GM12878 (cell line): ENCODE data around the gene WWOX. TPM values are rescaled to one million over a fixed set of nuclear protein-coding genes. Genes with fewer than 3 reads are reported as not detected.

ENCODE experiments used
- ATAC-seq: fragments of 200-7000 bp; cut with Tn5 transposase; 3 replicates; pipeline ENCODE4 v1.9.1; 2020; ENCODE audit warnings: mild to moderate bottlenecking, moderate library complexity
- BruUV-seq: library from RNA; stranded (reverse); fragments of 400-500 nt; replicated peaks from 2 replicates; lab custom pipeline; 2021; lab: Mats Ljungman, UMichigan
- CTCF ChIA-PET: fragments of 300-600 bp; sonication (Branson Sonifier 250); formaldehyde crosslinking; extraction: SDS; loops from one replicate; lab custom pipeline; 2021; ENCODE audit warnings: inconsistent platforms; lab: Yijun Ruan, JAX
- POLR2A ChIA-PET: fragments of 350-600 bp; formaldehyde crosslinking; extraction: SDS; loops from one replicate; lab custom pipeline; 2021; ENCODE audit warnings: inconsistent platforms; lab: Charles Lee
- RAD21 ChIA-PET: fragments of 300-600 bp; sonication (Branson Sonifier 250); formaldehyde crosslinking; loops from one replicate; lab custom pipeline; 2023; ENCODE audit warnings: antibody characterized with exemption; ENCODE audit not compliant: unreplicated experiment; lab: Charles Lee
- SMC1A ChIA-PET: fragments of 300-600 bp; sonication (Branson Sonifier 250); formaldehyde crosslinking; loops from one replicate; lab custom pipeline; 2023; ENCODE audit not compliant: unreplicated experiment, uncharacterized antibody; lab: Charles Lee
- DNase-seq: peaks from one replicate; pipeline ENCODE4 v3.0.0-alpha.2; 2011; ENCODE audit warnings: low read depth, low spot score
- FAIRE-seq: peaks from 3 replicates; lab custom pipeline; 2011; peaks lifted over from hg19 to GRCh38; lab: Jason Lieb, UNC
- H2AFZ ChIP-seq: 2 replicates; pipeline ENCODE4 v1.6.0; 2011; ENCODE audit warnings: low read depth, low read length, control low read depth; ENCODE audit not compliant: control insufficient read depth
- H3K27ac ChIP-seq: 2 replicates; pipeline ENCODE4 v1.5.1; 2011; ENCODE audit warnings: control low read depth; ENCODE audit not compliant: control insufficient read depth, insufficient read depth
- H3K27me3 ChIP-seq, 2 experiments: replicated peaks in 1 of 2; 2 replicates each; pipeline versions ENCODE4 v1.6.0 to v1.6.1; 2011; ENCODE audit warnings: low read length in 1 of 2; ENCODE audit not compliant: control insufficient read depth in 2 of 2, insufficient read depth in 2 of 2
- H3K36me3 ChIP-seq, 2 experiments: 2 replicates each; pipeline ENCODE4 v1.5.1; 2011; ENCODE audit warnings: low read length in 1 of 2; ENCODE audit not compliant: control insufficient read depth in 2 of 2, insufficient read depth in 2 of 2
- H3K4me1 ChIP-seq: 2 replicates; pipeline ENCODE4 v1.6.1; 2011; ENCODE audit warnings: mild to moderate bottlenecking, low read length, moderate library complexity, mixed read lengths; ENCODE audit not compliant: control insufficient read depth, insufficient read depth
- H3K4me2 ChIP-seq: 2 replicates; pipeline ENCODE4 v1.6.0; 2011; ENCODE audit warnings: control low read depth; ENCODE audit not compliant: control insufficient read depth, insufficient read depth
- H3K4me3 ChIP-seq: fragments of 200-600 bp; sonication (generic); 2 replicates; pipeline ENCODE4 v1.5.1; 2016
- H3K79me2 ChIP-seq: 2 replicates; pipeline ENCODE4 v1.6.0; 2011; ENCODE audit warnings: low read length; ENCODE audit not compliant: control insufficient read depth, insufficient read depth
- H3K9ac ChIP-seq: 2 replicates; pipeline ENCODE4 v1.8.0; 2011; ENCODE audit warnings: low read length, control low read depth, mixed read lengths; ENCODE audit not compliant: control insufficient read depth, insufficient read depth
- H3K9me3 ChIP-seq: replicated peaks from 3 replicates; pipeline ENCODE4 v1.5.1; 2011; ENCODE audit warnings: mild to moderate bottlenecking, low read length; ENCODE audit not compliant: control insufficient read depth, insufficient read depth
- H4K20me1 ChIP-seq: 2 replicates; pipeline ENCODE4 v1.6.0; 2011; ENCODE audit not compliant: control insufficient read depth, insufficient read depth
- BRCA1 ChIP-seq: IDR thresholded peaks from 2 replicates; pipeline ENCODE4 v1.6.1; 2011; ENCODE audit warnings: low read depth, low read length, improper control_type of control experiment
- CREM ChIP-seq: IDR thresholded peaks from 2 replicates; pipeline ENCODE4 v1.6.1; 2014; ENCODE audit warnings: antibody characterized with exemption, low read depth
- EGR1 ChIP-seq, 2 experiments: IDR thresholded peaks; 1 replicate in 1 of 2; 2 replicates in 1 of 2; pipeline ENCODE4 v1.6.1; 2011 to 2012; ENCODE audit warnings: low read depth in 2 of 2, low read length in 2 of 2, borderline replicate concordance in 1 of 2, mild to moderate bottlenecking in 1 of 2, moderate library complexity in 1 of 2
- IRF4 ChIP-seq: IDR thresholded peaks from 2 replicates; pipeline ENCODE4 v1.6.1; 2011; ENCODE audit warnings: low read depth, low read length
- NR2C2 ChIP-seq: IDR thresholded peaks from 2 replicates; pipeline ENCODE4 v1.6.1; 2011; ENCODE audit warnings: borderline replicate concordance, low read depth; ENCODE audit not compliant: control insufficient read depth, insufficient read length
- STAT1 ChIP-seq: fragments of 450-650 bp; conservative IDR thresholded peaks from 2 replicates; pipeline ENCODE4 v1.6.1; 2014; ENCODE audit warnings: antibody characterized with exemption, mild to moderate bottlenecking
- SUPT20H ChIP-seq: IDR thresholded peaks from 2 replicates; pipeline ENCODE4 v1.6.1; 2011; ENCODE audit warnings: low read depth, mild to moderate bottlenecking, low read length, moderate library complexity, borderline replicate concordance; ENCODE audit not compliant: control insufficient read depth
- YY1 ChIP-seq: IDR thresholded peaks from 2 replicates; pipeline ENCODE4 v1.6.1; 2011; ENCODE audit warnings: low read depth, mild to moderate bottlenecking, low read length
- WGBS: methylation state at CpG from one replicate; pipeline ENCODE4 v1.1.6; 2016; ENCODE audit warnings: low lambda C conversion rate; ENCODE audit not compliant: insufficient replicate concordance, insufficient coverage; ENCODE audit errors: missing lambda C conversion rate; 5-methylcytosine and 5-hydroxymethylcytosine counted together
- in situ Hi-C: fragments of 300-500 bp; cut with MboI; formaldehyde crosslinking; loops from 9 replicates; pipeline ENCODE4 v1.14.3; 2018; ENCODE audit warnings: mixed read lengths
- intact Hi-C: fragments of 100-400 bp; cut with micrococcal nuclease; formaldehyde crosslinking; loops from one replicate; pipeline ENCODE4 v1.14.2; 2022; ENCODE audit not compliant: unreplicated experiment
- polyA plus RNA-seq, 11 experiments: library from polyadenylated mRNA; depleted of rRNA in 4 of 11; unstranded in 6 of 11; stranded (reverse) in 5 of 11; fragments of >200 nt; fragmentation: Nextera tagmentation in 4 of 11; fragmentation: Illumina TruSeq in 1 of 11; extraction: Ambion mirVana in 4 of 11; extraction: Trizol in 1 of 11; gene quantifications; 1 replicate in 1 of 11; 2 replicates in 10 of 11; pipeline versions ENCODE4 v1.2.1 to v1.2.3, GENCODE V29; 2011 to 2016; ENCODE audit warnings: inconsistent platforms in 2 of 11, missing spikeins in 2 of 11, low read depth in 1 of 11
- total RNA-seq, 4 experiments: library from RNA; depleted of rRNA in 3 of 4; stranded (reverse); fragments of >200 nt in 3 of 4; fragmentation: Illumina TruSeq in 1 of 4; extraction: Trizol in 1 of 4; gene quantifications; 2 replicates each; pipeline versions ENCODE4 v1.2.1 to v1.2.3, GENCODE V29; 2013 to 2021
- TF ChIP-seq, protein P1 (sequence below), 3 experiments: IDR thresholded peaks in 2 of 3; conservative IDR thresholded peaks in 1 of 3; 2 replicates each; pipeline ENCODE4 v1.5.1; 2011; ENCODE audit warnings: low read depth in 3 of 3, low read length in 3 of 3, mild to moderate bottlenecking in 3 of 3, control low read depth in 2 of 3, moderate library complexity in 2 of 3, inconsistent platforms in 1 of 3, mixed read lengths in 1 of 3; ENCODE audit not compliant: control insufficient read depth in 2 of 3, insufficient read depth in 1 of 3; ENCODE audit errors: extremely low read depth in 1 of 3
- TF ChIP-seq, protein P2 (sequence below): IDR thresholded peaks from 2 replicates; pipeline ENCODE4 v1.6.1; 2012; ENCODE audit warnings: improper control_type of control experiment, low read depth, low read length; ENCODE audit not compliant: insufficient replicate concordance
- TF ChIP-seq, protein P3 (sequence below): fragments of 450-650 bp; IDR thresholded peaks from 2 replicates; pipeline ENCODE4 v1.6.1; 2018; ENCODE audit warnings: borderline replicate concordance, mild to moderate bottlenecking; ENCODE audit not compliant: partially characterized antibody

WWOX gene
- total and polyA plus RNA-seq, 10 of the 15 experiments (the other 5 are each of a cell fraction or from before 2014, with no cell fraction given), result 2.8 to 24.4 (median 17.8) TPM

DNA sequence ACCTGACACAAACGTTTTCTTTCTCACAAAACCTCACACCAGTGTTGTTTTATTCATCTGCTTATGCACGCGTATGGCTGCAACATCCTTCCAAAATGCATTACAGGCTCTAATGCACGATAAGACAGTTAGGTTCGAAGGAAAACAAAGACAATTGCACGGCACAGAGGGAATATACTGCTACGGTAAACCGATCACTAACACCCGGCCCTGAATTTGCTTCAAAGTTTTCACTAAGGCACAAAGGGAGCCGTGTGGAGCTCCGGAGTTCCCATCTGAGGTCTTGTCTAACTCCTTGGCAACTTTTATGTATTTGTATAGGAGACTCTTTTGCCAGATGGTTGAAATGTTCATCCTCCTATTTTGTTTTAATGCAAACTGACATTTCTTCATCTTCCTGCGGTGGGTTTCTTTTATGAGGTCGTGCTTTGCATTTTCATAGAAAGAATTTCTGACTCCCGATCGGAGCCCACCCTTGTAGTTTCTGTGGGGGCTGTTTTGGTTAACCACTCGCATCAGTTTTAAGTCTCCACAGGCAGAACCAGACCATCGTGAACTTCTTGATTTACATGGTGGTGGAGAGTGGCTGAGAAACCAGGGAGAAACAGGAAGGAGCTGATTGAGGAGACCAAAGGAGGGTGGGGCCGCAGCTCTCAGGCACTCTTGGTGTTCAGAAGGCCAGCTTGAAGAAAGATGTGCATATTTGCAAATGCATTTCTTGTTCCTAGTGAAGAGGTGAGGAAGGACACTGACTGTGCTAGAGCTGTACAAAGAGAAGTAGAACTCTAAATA is 984.2 kb downstream of the WWOX start:
- SMC1A ChIA-PET, result interaction anchor here (1.4 kb wide), 1 partner anchor 9 kb away, joined by 4 read pairs; no protein-coding TSS in a partner anchor
- no peak overlapping the region for H3K27ac ChIP-seq
- peaks cover 3% of the 10 kb centered on the region; the same call in 1 of the 2 replicates for H3K4me1 ChIP-seq
- H3K36me3 ChIP-seq, result no peaks in the 10 kb centered on the region
- no peaks in the 10 kb centered on the region for H3K9me3 ChIP-seq
- CTCF ChIA-PET, result no interaction called here
- H3K79me2 ChIP-seq, result no peaks in the 10 kb centered on the region
- in situ Hi-C loops, result no loop called here
- ATAC-seq (no peak), FAIRE-seq (no peak), DNase-seq (no peak)
- no peak overlapping the region for H2AFZ ChIP-seq
- H3K9ac ChIP-seq, result no peak overlapping the region
- WGBS, result 31% methylated on average over 18 of the region's 18 CpGs
- POLR2A ChIA-PET, result no interaction called here
- H3K4me2 ChIP-seq, result no peak overlapping the region
- H4K20me1 ChIP-seq, result no peaks in the 10 kb centered on the region
- no TSS peak for BruUV-seq
- intact Hi-C loops, result no loop called here
- H3K4me3 ChIP-seq, result no peak overlapping the region
- RAD21 ChIA-PET, result no interaction called here
- H3K27me3 ChIP-seq, result no peaks in the 10 kb centered on the region
- TF ChIP-seq STAT1 (no peak), NR2C2 (no peak), BRCA1 (no peak), CREM (no peak), SUPT20H (no peak), YY1 (no peak), EGR1 (IDR thresholded peaks at IDR 0.05; ENCODE audit: borderline replicate concordance in 1 of 2, low read depth in 2 of 2, low read length in 2 of 2) (no peak), IRF4 (no peak)
- TF ChIP-seq, protein P1, sequence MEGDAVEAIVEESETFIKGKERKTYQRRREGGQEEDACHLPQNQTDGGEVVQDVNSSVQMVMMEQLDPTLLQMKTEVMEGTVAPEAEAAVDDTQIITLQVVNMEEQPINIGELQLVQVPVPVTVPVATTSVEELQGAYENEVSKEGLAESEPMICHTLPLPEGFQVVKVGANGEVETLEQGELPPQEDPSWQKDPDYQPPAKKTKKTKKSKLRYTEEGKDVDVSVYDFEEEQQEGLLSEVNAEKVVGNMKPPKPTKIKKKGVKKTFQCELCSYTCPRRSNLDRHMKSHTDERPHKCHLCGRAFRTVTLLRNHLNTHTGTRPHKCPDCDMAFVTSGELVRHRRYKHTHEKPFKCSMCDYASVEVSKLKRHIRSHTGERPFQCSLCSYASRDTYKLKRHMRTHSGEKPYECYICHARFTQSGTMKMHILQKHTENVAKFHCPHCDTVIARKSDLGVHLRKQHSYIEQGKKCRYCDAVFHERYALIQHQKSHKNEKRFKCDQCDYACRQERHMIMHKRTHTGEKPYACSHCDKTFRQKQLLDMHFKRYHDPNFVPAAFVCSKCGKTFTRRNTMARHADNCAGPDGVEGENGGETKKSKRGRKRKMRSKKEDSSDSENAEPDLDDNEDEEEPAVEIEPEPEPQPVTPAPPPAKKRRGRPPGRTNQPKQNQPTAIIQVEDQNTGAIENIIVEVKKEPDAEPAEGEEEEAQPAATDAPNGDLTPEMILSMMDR (IDR thresholded peaks at IDR 0.05 in 2 of 3, conservative IDR thresholded peaks at IDR 0.05 in 1 of 3; ENCODE audit: control insufficient read depth in 2 of 3, extremely low read depth in 1 of 3, insufficient read depth in 1 of 3, low read depth in 3 of 3, low read length in 3 of 3), result no peak
- TF ChIP-seq, protein P2, sequence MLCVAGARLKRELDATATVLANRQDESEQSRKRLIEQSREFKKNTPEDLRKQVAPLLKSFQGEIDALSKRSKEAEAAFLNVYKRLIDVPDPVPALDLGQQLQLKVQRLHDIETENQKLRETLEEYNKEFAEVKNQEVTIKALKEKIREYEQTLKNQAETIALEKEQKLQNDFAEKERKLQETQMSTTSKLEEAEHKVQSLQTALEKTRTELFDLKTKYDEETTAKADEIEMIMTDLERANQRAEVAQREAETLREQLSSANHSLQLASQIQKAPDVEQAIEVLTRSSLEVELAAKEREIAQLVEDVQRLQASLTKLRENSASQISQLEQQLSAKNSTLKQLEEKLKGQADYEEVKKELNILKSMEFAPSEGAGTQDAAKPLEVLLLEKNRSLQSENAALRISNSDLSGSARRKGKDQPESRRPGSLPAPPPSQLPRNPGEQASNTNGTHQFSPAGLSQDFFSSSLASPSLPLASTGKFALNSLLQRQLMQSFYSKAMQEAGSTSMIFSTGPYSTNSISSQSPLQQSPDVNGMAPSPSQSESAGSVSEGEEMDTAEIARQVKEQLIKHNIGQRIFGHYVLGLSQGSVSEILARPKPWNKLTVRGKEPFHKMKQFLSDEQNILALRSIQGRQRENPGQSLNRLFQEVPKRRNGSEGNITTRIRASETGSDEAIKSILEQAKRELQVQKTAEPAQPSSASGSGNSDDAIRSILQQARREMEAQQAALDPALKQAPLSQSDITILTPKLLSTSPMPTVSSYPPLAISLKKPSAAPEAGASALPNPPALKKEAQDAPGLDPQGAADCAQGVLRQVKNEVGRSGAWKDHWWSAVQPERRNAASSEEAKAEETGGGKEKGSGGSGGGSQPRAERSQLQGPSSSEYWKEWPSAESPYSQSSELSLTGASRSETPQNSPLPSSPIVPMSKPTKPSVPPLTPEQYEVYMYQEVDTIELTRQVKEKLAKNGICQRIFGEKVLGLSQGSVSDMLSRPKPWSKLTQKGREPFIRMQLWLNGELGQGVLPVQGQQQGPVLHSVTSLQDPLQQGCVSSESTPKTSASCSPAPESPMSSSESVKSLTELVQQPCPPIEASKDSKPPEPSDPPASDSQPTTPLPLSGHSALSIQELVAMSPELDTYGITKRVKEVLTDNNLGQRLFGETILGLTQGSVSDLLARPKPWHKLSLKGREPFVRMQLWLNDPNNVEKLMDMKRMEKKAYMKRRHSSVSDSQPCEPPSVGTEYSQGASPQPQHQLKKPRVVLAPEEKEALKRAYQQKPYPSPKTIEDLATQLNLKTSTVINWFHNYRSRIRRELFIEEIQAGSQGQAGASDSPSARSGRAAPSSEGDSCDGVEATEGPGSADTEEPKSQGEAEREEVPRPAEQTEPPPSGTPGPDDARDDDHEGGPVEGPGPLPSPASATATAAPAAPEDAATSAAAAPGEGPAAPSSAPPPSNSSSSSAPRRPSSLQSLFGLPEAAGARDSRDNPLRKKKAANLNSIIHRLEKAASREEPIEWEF, result no peak
- TF ChIP-seq, protein P3, sequence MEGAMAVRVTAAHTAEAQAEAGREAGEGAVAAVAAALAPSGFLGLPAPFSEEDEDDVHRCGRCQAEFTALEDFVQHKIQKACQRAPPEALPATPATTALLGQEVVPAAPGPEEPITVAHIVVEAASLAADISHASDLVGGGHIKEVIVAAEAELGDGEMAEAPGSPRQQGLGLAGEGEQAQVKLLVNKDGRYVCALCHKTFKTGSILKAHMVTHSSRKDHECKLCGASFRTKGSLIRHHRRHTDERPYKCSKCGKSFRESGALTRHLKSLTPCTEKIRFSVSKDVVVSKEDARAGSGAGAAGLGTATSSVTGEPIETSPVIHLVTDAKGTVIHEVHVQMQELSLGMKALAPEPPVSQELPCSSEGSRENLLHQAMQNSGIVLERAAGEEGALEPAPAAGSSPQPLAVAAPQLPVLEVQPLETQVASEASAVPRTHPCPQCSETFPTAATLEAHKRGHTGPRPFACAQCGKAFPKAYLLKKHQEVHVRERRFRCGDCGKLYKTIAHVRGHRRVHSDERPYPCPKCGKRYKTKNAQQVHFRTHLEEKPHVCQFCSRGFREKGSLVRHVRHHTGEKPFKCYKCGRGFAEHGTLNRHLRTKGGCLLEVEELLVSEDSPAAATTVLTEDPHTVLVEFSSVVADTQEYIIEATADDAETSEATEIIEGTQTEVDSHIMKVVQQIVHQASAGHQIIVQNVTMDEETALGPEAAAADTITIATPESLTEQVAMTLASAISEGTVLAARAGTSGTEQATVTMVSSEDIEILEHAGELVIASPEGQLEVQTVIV, result no peak
